Testis (tissue), 2 donors: ENCODE measurements around the gene STAT2.

Experiments
- CTCF ChIP-seq, 3 experiments: fragments of 450-650 bp in 2 of 3; fragments of 200-600 bp in 1 of 3; sonication (generic) in 1 of 3; IDR thresholded peaks; one replicate each; pipeline ENCODE4 v1.5.1; 2016 to 2019; ENCODE audit warnings: antibody characterized with exemption in 3 of 3, mild to moderate bottlenecking in 2 of 3, moderate library complexity in 1 of 3
- POLR2A ChIP-seq: fragments of 450-650 bp; IDR thresholded peaks from one replicate; pipeline ENCODE4 v1.6.1; 2017; ENCODE audit warnings: antibody characterized with exemption, mild to moderate bottlenecking, moderate library complexity

GRCh38 chr12:56336361-56337167, 23.3 kb downstream of the STAT2 start:
- TF ChIP-seq CTCF (IDR thresholded peaks at IDR 0.05) (no peak), POLR2A (no peak)
